ENCODE data around the gene TLX3.
"Not testable (repeated sequence)": the region's sequence is repeated elsewhere in the genome, so short reads cannot be mapped to it uniquely, and the experiment has no call there.

Gene TLX3

GRCh38 chr5:171357843-171358242 lies 48.8 kb downstream of the TLX3 start:
- DNase-seq (ENCODE audit: low read depth) = no peak
- no peak overlapping the region for H3K4me3 ChIP-seq (ENCODE audit: low read depth, low read length)
- TF ChIP-seq, protein P1, sequence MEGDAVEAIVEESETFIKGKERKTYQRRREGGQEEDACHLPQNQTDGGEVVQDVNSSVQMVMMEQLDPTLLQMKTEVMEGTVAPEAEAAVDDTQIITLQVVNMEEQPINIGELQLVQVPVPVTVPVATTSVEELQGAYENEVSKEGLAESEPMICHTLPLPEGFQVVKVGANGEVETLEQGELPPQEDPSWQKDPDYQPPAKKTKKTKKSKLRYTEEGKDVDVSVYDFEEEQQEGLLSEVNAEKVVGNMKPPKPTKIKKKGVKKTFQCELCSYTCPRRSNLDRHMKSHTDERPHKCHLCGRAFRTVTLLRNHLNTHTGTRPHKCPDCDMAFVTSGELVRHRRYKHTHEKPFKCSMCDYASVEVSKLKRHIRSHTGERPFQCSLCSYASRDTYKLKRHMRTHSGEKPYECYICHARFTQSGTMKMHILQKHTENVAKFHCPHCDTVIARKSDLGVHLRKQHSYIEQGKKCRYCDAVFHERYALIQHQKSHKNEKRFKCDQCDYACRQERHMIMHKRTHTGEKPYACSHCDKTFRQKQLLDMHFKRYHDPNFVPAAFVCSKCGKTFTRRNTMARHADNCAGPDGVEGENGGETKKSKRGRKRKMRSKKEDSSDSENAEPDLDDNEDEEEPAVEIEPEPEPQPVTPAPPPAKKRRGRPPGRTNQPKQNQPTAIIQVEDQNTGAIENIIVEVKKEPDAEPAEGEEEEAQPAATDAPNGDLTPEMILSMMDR (IDR thresholded peaks at IDR 0.05; ENCODE audit: insufficient read depth, low read depth, low read length, missing control alignments) = no peak

GRCh38 chr5:171361151-171361550 lies 52.1 kb downstream of the TLX3 start:
- DNase-seq (ENCODE audit: low read depth); H3K4me3 ChIP-seq (ENCODE audit: low read depth, low read length): not testable (repeated sequence)

Measured in GM12865 (cell line).